ENCODE measurements around the gene BTN3A1.
"Not testable (repeated sequence)": the region's sequence is repeated elsewhere in the genome, so short reads cannot be mapped to it uniquely, and the experiment has no call there.

Gene BTN3A1

GRCh38 chr6:26401987-26402658, at the start of gene BTN3A1:
TSS of gene BTN3A1 (plus strand) at chr6:26402275. CDS start at chr6:26405564, 3,289 bp downstream.
- DNase-seq = peak; percentile 84

DNA sequence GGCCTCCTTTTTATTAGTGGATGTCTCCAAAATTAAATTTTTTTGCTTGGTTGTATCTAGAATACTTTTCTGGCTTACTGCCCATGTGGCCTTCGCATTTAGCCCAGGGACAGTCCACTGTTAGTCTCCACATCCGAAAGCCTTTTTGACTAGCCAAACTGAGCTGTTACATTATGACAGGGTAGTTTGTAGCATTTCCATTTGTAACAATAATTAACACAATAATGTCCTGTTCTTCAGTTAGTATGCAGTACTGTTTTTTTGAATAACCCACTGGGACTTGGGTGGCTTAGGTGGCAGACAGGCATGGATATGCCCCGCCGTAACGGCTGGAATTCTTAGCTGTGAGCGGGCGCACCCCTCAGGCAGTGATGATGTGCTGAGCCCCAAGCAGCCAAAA, 49.8 kb upstream of the BTN3A1 start:
- DNase-seq = no peak

DNA sequence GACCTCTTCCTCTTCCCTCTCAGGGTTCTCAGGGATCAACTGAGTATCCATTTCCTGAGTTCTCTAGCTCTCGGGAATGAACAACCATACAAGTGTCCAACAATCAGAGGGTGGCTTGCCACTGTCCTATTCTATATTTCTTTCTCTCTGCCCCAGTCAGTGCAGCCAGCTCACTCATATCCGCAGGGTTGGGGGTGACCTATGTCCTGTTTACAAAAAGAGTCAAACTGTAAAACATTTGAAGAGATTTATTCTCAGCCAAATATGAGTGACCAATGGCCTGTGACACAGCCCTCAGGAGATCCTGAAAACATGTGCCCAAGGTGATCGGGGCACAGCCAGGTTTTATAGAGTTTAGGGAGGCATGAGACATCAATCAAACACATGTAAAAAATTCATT, 47.9 kb upstream of the BTN3A1 start:
- DNase-seq = no peak

DNA sequence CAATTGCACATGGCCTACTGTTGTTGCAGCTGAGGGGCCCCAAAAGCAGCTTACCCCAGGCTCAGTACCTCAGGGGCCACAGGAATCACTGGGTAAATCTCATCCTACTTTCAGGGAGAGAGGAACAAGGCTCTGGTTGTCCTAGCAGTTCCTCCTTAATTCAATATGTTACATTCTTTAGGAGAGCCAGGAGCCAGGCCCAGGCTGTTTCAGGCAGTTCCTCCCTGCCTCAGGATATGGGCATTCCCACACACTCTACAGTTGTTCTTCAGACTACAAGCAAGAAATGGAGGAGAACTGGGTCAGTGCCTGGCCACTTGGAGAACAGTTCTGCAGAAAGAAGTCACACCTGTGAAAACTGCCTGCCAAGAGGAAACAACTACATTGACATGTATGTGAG, 46.7 kb upstream of the BTN3A1 start:
- no peak for DNase-seq

GRCh38 chr6:26357543-26357942, 44.5 kb upstream of the BTN3A1 start:
- not testable (repeated sequence) for DNase-seq

GRCh38 chr6:26358511-26358981, 43.5 kb upstream of the BTN3A1 start:
- peak; percentile 23 for DNase-seq

GRCh38 chr6:26359765-26360164, 42.3 kb upstream of the BTN3A1 start:
- DNase-seq = no peak

DNA sequence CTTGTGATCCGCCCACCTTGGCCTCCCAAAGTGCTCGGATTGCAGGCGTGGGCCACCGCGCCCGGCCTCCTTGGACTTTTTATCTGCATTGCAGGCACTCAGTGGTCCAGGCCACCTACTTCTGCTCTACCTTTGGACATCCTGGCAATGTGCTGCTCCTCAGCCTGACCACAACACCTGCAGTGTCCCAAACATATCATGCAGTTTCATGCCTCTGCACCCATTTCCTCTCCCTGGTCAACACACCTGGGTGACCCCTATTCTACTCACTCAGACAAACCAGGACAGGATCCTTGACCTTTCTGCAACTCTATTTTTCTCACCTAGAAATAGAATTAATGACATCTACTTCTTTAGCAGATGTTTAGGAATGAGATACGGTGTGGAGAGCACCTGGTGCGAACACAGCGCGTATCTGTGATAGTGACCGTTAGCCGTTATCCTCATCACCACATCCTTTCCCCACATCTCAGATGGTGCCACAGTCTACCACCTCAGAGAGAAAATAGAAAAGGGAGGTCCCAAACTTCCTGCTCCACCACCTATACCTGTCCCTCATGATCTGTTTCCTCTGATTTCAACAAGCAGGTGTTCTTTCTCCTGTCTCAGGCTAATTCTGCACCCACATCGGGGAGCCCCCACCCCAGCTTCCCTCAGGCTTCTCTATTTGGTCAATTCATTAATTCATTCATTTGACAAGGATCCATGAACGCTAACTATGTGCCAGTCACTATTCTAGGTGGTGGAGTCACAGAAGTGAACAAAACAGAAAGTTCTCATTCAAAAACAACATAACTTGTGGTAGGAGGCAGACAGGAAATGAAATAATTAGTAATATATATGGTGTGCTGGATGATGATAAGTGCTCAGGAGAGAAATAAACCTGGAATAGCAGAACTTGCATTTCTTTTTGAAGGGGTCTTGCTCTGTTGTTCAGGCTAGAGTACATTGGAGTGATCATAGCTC, 41.3 kb upstream of the BTN3A1 start:
- DNase-seq = no peak

DNA sequence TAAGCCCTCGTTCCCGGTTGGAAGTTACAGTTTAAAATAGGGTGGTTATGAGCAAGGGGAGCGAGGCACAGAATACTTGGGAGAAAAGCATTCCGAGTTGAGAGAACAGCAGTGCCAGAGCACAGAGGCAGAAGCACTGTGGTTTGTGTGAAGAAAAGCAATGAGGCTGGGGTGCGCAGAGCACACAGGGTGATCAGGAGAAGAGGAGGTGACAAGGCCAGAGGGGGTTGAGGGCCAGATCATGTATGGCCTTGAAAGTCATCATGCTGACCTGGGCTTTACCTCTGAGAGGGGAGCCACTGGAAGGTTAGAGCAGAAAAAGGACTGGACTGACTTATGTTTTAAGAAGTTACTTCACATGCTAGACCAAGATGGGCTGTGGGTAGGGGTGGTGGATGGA, 40.5 kb upstream of the BTN3A1 start:
- no peak for DNase-seq

DNA sequence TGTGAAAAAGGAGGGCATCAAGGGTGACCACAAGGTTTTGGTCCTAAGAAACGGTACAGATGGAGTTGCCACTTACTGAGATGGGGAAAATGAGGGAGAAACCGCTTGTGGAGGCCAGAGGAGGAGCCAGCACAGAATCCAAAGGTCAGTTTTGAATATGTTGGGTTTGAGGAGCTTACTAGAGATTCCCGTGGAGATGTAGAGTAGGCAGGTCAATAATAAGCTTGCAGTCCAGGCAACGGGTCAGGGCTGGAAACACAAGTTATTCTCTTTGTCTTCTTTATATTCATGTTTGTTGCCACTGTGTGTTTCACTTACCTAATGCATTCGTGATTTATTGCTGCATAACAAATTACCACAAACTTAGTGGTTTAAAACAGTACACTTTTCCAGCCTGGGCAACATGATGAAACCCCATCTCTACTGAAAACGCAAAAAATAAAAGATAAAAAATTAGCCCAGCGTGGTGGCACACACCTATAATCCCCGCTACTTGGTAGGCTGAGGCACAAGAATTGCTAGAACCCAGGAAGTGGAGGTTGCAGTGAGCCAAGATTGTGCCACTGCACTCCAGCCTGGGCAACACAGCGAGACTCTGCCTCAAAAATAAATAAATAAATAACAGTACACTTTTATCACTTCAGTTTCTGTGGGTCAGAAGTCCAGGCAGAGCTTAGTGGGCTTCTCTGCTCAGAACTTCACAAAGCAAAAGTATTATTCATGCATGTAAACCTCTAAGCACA, 39.8 kb upstream of the BTN3A1 start:
- no peak for DNase-seq

DNA sequence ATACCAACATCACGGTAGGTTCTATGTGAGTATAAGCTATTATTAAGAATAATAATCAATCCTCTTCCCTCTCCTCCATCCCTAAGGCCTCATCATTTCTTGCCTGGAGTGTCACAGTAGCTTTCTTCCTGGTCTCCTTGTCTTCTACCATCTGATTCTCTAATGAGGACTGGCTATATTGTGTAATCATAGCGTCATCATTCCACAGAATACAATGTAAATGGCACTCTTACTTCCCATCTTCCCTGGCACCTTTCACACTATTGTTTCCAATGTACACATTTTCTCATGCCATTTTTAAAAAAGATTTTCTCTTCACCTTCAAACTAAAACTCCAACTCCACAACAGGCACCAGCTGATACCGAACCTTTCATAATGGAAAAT, 39.2 kb upstream of the BTN3A1 start:
- no peak for DNase-seq

GRCh38 chr6:26363882-26364701, 38.0 kb upstream of the BTN3A1 start:
- no peak for DNase-seq

GRCh38 chr6:26365633-26365995, 36.5 kb upstream of the BTN3A1 start:
- DNase-seq = no peak

- DNase-seq = no peak
These were observed 35.6 kb upstream of the BTN3A1 start for GRCh38 chr6:26366504-26366903.

DNA sequence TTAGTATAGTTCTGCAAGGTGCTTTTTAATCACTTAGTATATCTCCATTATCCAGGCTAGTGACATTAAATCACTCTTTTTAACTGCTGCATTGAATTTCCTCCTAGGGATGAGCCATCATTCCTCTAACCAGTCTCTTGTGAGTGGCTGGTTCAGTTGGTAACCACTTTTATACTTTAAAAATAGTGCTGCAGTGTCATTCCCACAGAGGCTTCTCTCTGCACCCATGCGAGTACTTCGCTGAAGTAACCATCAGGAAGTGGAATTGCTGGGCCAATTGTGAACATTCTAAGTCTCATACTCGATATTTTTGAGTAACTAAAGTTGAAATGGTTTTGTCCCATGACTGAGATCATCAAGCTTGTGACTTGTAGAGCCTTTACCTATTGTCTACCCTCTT, 35.0 kb upstream of the BTN3A1 start:
- no peak for DNase-seq

GRCh38 chr6:26371813-26372212, 30.3 kb upstream of the BTN3A1 start:
- not testable (repeated sequence) for DNase-seq

DNA sequence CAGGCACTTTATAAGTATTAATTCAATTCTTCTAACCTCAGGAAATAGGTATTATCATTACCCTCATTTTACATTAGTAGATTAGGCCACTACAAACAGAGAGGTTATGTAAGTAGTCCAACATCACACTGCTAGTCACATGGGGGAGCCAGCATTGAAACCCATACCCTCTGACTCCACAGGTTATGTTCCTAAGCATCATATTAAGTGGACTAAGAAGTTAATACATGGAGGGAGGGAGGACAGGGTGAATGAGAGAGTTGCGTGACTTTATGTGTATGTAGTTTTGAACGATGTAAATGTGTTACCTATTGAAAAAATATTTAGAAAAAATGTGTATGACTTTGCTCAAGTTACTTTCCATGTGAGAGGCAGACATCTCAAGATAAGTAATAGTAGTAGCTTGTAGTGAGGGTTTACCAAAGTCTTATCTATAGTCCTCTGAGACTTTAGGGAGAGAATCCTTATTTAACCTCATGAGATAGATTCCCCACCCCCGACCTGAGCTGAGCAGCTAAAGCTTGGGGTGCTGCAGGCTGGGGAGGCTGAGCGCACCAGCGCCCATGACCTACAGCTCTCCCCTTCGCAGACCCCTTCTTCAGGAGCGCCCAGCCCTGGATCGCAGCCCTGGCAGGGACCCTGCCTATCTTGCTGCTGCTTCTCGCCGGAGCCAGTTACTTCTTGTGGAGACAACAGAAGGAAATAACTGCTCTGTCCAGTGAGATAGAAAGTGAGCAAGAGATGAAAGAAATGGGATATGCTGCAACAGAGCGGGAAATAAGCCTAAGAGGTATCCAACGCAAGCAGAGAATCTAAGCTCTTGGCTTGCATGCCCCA, 29.5 kb upstream of the BTN3A1 start:
- no peak for DNase-seq

DNA sequence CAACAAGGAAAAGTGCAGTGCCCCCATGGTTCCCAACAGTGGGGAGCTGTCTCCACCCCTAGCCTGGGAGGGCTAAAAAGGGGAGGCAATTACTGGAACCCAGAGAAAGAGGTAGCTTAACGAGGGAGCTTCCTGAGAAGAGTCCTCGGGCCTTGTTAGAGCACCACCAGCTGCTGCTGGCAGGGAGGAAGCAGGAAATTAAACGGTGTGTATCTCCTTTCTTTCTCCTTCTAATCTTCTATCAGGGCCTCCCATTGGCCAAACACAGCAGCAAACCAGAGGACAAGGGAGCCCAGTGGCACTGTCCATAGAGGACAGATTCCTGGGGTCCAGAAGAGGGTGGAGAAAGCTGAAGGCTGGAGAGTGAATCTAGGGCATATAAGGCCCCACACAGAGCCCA, 26.8 kb upstream of the BTN3A1 start:
- no peak for DNase-seq

DNA sequence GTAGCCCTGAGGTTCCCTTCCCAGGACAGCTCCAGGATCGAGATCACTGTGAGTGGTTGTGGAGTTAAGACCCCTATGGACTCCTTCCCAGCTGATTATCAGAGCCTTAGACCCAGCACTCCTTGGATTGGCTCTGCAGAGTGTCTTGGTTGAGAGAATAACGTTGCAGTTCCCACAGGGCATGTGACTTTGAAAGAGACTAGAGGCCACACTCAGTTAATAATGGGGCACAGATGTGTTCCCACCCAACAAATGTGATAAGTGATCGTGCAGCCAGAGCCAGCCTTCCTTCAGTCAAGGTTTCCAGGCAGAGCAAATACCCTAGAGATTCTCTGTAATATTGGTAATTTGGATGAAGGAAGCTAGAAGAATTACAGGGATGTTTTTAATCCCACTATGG, 24.4 kb upstream of the BTN3A1 start:
- no peak for DNase-seq

DNA sequence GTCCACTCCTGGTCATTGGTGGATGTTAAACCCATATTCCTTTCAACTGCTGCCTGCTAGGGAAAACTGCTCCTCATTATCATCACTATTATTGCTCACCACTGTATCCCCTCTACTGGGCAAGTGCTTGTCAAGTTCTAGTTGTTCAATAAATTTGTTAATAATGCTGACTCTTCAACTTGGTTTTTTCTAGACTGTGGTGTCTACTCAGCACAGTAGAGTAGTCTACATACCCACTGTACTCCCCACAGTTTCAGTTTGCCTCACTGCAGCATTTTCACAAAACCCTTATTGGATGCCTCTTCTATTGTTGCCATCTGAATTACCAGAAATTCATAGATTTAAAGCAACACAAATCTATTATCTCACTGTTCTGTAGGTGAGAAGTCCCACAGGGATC, 23.9 kb upstream of the BTN3A1 start:
- peak; percentile 41 for DNase-seq

- no peak for DNase-seq
These were observed 22.8 kb upstream of the BTN3A1 start for GRCh38 chr6:26379292-26379691.

GRCh38 chr6:26379740-26380139, 22.3 kb upstream of the BTN3A1 start:
- no peak for DNase-seq

All from activated CD4-positive, alpha-beta T cell treated with anti-CD3 and anti-CD28 coated beads, Interleukin-2, amount 50 U/mL, for 16 hours (primary cell).